ENCODE data around the gene ABCD1. TPM values are rescaled to one million over a fixed set of nuclear protein-coding genes. Genes with fewer than 3 reads are reported as not detected.

Gene ABCD1
- total RNA-seq, 2 donors from 2014 or later = 9.7 to 97.8 TPM

DNA sequence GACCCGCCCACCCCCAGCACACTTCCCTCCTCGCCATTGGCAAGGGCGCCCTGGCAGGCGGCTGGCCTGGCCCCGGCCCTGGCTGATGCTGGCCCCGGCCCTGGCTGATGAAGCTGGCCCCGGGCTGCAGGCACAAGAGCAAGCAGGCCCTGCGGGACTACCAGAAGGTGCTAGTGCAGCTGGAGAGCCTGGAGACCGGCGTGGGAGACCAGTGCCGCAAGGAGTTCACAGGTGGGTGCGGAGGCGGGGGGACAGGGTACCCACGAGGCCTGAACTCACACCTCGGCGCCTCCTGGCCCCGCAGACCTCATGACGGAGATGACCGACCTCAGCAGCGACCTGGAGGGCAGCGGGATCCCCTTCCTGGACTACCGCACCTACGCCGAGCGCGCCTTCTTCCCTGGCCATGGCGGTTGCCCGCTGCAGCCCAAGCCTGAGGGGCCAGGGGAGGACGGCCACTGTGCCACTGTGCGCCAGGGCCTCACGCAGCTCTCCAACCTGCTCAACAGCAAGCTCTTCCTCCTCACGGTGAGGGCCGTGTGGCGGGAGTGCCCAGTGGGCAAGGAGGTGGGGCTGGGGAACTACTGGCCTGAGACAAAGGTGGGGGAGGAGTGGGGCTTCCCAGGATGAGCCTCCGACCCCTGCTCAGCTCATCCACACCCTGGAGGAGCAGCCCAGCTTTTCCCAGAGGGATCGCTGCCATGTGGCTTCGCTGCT lies 50.1 kb downstream of the ABCD1 start:
- Histone ChIP-seq H3K9me3 (no peaks in the 10 kb centered on the region), H3K36me3 (no peaks in the 10 kb centered on the region), H3K27me3 (replicated peaks; ENCODE audit: insufficient read depth) (no peaks in the 10 kb centered on the region), H3K4me1 (replicated peaks) (no peaks in the 10 kb centered on the region), H3K4me3 (no peak overlapping the region), H3K27ac (no peak overlapping the region)
- no peak for DNase-seq (ENCODE audit: low spot score)
- TF ChIP-seq, protein P1, sequence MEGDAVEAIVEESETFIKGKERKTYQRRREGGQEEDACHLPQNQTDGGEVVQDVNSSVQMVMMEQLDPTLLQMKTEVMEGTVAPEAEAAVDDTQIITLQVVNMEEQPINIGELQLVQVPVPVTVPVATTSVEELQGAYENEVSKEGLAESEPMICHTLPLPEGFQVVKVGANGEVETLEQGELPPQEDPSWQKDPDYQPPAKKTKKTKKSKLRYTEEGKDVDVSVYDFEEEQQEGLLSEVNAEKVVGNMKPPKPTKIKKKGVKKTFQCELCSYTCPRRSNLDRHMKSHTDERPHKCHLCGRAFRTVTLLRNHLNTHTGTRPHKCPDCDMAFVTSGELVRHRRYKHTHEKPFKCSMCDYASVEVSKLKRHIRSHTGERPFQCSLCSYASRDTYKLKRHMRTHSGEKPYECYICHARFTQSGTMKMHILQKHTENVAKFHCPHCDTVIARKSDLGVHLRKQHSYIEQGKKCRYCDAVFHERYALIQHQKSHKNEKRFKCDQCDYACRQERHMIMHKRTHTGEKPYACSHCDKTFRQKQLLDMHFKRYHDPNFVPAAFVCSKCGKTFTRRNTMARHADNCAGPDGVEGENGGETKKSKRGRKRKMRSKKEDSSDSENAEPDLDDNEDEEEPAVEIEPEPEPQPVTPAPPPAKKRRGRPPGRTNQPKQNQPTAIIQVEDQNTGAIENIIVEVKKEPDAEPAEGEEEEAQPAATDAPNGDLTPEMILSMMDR (IDR thresholded peaks at IDR 0.05) = no peak
- no peak for TF ChIP-seq POLR2AphosphoS5 (IDR thresholded peaks at IDR 0.05)
- TF ChIP-seq POLR2A (IDR thresholded peaks at IDR 0.05) = no peak
- intact Hi-C loops (cut with DNase I) = no loop called here
- 80% methylated on average over 4 of the region's 37 CpGs for WGBS

DNA sequence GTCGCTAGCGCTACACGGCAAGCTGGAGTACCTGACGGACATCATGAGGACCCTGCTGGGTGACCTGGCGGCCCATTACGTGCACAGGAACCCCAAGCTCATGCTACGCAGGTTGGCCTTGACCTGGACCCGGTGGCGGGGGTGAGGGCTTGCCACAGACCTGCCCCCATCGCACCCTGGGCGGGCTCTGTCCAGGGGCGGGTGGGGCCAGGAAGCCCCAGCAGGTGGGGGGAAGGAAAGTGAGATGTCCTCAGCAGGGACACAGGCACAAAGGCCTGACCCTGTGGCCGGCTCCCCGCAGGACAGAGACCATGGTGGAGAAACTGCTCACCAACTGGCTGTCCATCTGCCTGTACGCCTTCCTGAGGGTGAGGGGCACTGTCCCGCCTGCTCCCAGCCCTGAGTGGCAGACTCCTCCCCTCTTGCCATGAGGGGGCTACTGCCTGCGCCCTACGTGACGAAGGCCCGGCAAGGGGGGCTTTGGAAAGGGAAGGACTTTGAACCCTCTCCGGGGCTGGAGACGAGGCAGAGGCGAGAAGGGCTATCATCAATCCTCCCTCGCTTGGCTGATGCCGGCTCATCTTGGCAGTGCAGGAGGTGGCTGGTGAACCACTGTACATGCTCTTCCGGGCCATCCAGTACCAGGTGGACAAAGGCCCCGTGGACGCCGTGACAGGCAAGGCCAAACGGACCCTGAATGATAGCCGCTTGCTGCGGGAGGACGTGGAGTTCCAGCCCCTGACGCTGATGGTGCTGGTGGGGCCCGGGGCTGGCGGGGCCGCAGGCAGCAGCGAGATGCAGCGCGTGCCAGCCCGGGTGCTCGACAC lies 50.9 kb downstream of the ABCD1 start:
- Histone ChIP-seq H3K9me3 (no peaks in the 10 kb centered on the region), H3K4me1 (replicated peaks) (no peaks in the 10 kb centered on the region), H3K4me3 (no peak overlapping the region), H3K36me3 (no peaks in the 10 kb centered on the region), H3K27me3 (replicated peaks; ENCODE audit: insufficient read depth) (no peaks in the 10 kb centered on the region), H3K27ac (no peak overlapping the region)
- no peak for DNase-seq (ENCODE audit: low spot score)
- WGBS = 94% methylated on average over 15 of the region's 42 CpGs
- TF ChIP-seq POLR2A (IDR thresholded peaks at IDR 0.05) (no peak), POLR2AphosphoS5 (IDR thresholded peaks at IDR 0.05) (no peak)
- TF ChIP-seq, protein P1 (IDR thresholded peaks at IDR 0.05) = no peak
- intact Hi-C loops (cut with DNase I) = no loop called here

DNA sequence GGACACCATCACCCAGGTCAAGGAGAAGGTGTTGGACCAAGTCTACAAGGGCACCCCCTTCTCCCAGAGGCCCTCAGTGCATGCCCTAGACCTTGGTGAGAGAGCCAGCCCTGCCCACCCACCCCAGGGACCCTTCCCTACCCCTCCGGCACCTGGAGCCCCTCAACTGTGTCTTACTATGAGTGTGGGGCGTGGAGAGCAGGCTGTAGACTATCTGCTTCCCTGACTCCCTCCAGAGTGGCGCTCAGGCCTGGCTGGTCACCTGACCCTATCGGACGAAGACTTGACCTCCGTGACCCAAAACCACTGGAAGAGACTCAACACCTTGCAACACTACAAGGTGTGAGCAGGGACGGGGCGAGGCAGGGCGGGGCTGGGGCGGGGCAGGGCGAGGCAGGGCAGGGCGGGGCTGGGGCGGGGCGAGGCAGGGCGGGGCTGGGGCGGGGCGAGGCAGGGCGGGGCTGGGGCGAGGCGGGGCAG lies 51.5 kb downstream of the ABCD1 start:
- TF ChIP-seq, protein P1 (IDR thresholded peaks at IDR 0.05) = no peak
- TF ChIP-seq POLR2AphosphoS5 (IDR thresholded peaks at IDR 0.05) (no peak), POLR2A (IDR thresholded peaks at IDR 0.05) (no peak)
- 98% methylated on average over 6 of the region's 20 CpGs for WGBS
- no peak overlapping the region for H3K4me3 ChIP-seq
- no peaks in the 10 kb centered on the region for H3K4me1 ChIP-seq (replicated peaks)
- H3K27me3 ChIP-seq (replicated peaks; ENCODE audit: insufficient read depth) = no peaks in the 10 kb centered on the region
- H3K27ac ChIP-seq = no peak overlapping the region
- intact Hi-C loops (cut with DNase I) = no loop called here
- no peaks in the 10 kb centered on the region for H3K9me3 ChIP-seq
- DNase-seq (ENCODE audit: low spot score) = no peak
- H3K36me3 ChIP-seq = no peaks in the 10 kb centered on the region

DNA sequence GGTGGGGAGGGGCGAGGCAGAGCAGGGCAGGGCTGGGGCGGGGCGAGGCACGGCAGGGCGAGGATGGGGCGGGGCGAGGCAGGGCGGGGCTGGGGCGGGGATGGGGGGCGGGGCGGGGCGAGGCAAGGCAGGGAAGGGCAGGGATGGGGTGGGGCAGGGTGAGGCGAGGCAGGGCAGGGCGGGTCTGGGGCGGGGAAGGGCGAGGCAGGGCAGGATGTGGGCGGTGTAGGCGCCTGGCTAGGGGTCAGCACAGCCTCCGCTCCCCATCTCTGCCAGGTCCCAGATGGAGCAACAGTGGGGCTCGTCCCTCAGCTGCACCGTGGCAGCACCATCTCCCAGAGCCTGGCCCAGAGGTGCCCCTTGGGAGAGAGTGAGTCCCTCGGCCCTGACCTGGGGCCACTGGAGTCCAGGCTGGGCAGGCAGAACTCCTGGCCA lies 52.0 kb downstream of the ABCD1 start:
- H3K36me3 ChIP-seq = no peaks in the 10 kb centered on the region

More for the DNA sequence above, 52.0 kb downstream of the ABCD1 start:
- H3K27ac ChIP-seq = no peak overlapping the region
- no peak overlapping the region for H3K4me3 ChIP-seq
- H3K9me3 ChIP-seq = no peaks in the 10 kb centered on the region
- DNase-seq (ENCODE audit: low spot score) = no peak
- H3K4me1 ChIP-seq (replicated peaks) = no peaks in the 10 kb centered on the region
- no peaks in the 10 kb centered on the region for H3K27me3 ChIP-seq (replicated peaks; ENCODE audit: insufficient read depth)
- 89% methylated on average over 12 of the region's 22 CpGs for WGBS
- TF ChIP-seq, protein P1 (IDR thresholded peaks at IDR 0.05) = no peak
- no peak for TF ChIP-seq POLR2AphosphoS5 (IDR thresholded peaks at IDR 0.05)
- no peak for TF ChIP-seq POLR2A (IDR thresholded peaks at IDR 0.05)
- intact Hi-C loops (cut with DNase I) = no loop called here
